GM12801 (cell line): ENCODE results near the gene PIH1D2.

Source experiments
- CTCF ChIP-seq: IDR thresholded peaks from one replicate; pipeline ENCODE4 v1.5.1; 2011; ENCODE audit warnings: control low read depth; ENCODE audit not compliant: insufficient read length; ENCODE audit errors: extremely low read depth

PIH1D2 gene

GRCh38 chr11:112113539-112114457 is 40.0 kb upstream of the PIH1D2 start:
- TF ChIP-seq CTCF = no peak

DNA sequence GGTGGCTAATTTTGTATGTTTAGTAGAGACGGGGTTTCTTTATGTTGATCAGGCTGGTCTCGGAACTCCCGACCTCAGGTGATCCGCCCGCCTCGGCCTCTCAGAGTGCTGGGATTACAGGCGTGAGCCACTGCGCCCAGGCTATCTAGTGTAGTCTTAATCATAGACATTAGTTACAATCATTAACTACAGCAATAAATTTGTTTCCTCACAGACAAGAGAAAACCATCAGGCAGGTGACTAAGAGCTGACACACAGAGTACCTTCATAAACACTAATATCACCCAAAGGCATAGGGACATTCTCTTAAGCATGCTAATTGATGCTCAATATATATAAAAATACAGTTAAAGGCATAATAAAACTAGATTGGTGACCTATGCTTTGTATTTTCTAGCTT is 32.3 kb upstream of the PIH1D2 start:
- TF ChIP-seq CTCF = no peak

DNA sequence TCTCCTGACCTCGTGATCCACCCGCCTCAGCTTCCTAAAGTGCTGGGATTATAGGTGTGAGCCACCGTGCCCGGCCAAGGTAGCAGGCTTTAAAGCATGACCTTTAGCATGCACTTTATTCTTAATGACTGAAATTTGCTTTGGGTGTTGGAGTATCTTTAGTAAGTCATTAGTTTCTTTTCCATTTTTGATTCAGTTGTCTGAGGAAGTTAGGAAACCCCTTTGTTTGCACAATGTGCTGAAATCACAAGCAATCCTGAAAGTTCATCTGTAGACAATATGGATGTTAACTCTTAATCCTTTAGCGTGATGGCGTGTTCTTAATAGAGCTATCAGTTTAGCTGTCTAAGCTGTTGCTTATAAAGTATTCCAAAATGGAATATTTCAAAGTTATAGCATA is 29.6 kb upstream of the PIH1D2 start:
- TF ChIP-seq CTCF = no peak

DNA sequence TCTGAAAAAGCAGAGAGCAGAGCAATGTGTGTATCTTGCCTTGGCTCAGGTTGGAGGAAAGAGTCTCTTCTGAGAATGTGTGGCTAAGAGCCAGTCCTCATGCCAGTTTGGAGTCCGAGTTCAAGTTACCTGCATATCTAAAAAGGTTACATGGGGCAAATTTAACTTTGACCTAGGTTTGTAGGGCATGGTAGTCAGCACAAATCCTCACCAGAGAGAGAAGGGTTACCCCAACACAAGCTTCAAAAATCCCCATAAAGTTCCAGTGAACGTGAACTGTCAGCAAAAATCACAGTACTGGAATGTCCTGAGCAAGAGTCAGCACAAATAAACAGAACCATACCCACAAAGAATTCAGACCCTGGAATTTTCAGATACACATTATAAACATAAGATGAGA is 26.6 kb upstream of the PIH1D2 start:
- TF ChIP-seq CTCF = no peak

DNA sequence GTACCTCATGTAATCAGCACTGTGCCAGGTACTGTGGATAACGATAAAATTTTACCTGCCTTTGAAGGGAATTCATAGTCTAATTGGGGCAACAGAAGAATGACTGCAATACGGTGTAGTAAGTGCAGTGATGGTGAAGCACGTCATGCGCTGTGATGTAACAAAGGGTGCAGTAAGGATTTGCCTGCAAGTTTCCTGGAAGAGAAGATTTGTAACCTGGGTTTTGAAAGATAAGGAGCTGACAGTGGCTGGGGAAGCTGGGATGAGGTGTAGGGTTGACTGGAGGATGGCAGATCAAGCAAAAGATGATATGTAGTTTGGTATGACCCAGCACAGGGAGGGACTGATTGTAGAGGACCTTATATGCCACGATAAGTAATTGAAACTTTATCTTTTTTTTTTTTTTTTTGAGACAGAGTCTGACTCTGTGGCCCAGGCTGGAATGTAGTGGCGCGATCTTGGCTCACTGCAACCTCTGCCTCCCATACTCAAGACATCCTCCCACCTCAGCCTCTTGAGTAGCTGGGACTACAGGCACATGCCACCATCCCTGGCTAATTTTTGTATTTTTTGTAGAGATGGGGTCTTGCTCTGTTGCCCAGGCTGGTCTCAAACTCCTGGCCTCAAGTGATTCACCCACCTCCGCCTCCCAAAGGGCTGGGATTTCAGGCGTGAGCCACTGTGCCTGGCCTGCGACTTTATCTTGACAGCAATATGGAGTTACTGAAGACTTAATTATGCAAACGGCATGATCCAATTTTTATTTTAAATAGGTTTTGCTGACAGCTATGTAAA is 24.1 kb upstream of the PIH1D2 start:
- no peak for TF ChIP-seq CTCF

DNA sequence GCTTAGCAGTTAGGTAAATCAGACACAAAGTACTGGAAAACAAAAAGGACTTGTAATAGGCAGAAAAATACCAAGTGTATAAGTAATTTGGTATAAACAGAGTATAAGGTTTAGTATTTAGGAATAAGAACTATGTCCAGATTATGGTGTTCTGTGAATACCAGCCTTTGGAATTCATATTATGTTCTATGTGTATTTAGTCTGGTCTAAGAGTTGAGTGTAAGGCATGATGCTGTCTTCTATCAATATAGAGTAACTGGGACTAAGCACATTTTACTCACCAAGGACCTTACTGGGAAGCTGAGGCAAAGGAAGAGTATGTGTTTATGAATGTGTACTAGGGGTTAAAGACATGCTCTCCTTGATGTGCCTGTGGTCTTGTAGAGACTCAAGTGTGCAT is 22.4 kb upstream of the PIH1D2 start:
- TF ChIP-seq CTCF = no peak

GRCh38 chr11:112087212-112087611 is 13.4 kb upstream of the PIH1D2 start:
- TF ChIP-seq CTCF = no peak
